Measurements from ENCODE around the gene GYS2.

GRCh38 chr12:21543151-21543550, 61.5 kb downstream of the GYS2 start:
- TF ChIP-seq CTCF (IDR thresholded peaks at IDR 0.05; ENCODE audit: insufficient read depth, low read length, poor library complexity, severe bottlenecking) (no peak), EZH2phosphoT487 (conservative IDR thresholded peaks at IDR 0.05; ENCODE audit: low read length) (no peak)

Data from SU-DHL-6 (cell line).